Hepatocyte (in vitro differentiated cells): ENCODE data around the gene BCAS1.

Experiments
- EZH2 ChIP-seq: fragments of 200-600 bp; sonication (generic); IDR thresholded peaks from 2 replicates; pipeline ENCODE4 v1.6.1; 2016; ENCODE audit warnings: antibody characterized with exemption, mild to moderate bottlenecking, borderline replicate concordance
- TF ChIP-seq, protein P1 (sequence below): fragments of 200-600 bp; sonication (generic); IDR thresholded peaks from 2 replicates; pipeline ENCODE4 v1.5.1; 2016; ENCODE audit warnings: antibody characterized with exemption, mild to moderate bottlenecking; ENCODE audit not compliant: poor library complexity

DNA sequence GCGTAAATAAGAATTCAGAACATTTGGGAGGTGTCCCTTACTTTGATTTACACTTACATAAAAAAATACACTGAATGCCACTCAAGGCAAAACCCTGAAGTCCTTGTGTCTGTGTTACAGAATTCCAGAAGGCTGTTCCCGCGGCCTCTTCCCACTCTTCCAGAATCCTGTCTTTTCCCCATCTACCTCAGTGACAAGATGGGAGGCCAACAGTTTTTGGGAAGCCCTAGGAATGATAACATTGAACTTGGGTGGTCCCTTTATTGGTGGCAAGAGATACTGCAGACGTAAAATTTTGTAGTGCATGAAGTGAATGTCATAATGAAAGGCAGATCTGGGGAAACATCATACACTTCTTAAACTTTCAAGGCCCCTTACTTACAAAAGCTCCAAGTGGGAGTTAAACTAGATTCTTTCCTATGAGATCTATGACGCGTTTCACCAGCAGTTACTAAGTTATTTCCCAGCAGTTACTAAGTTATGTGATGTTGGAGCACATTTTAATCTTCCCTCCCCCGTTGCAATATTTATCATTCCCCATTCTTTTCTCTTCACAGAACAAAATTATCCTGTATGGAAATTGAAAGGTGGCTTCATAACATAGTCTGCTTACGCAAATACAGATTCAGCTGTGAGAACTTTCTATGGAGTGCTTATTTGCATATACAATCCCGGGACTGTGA lies 79.5 kb downstream of the BCAS1 start:
- TF ChIP-seq, protein P1, sequence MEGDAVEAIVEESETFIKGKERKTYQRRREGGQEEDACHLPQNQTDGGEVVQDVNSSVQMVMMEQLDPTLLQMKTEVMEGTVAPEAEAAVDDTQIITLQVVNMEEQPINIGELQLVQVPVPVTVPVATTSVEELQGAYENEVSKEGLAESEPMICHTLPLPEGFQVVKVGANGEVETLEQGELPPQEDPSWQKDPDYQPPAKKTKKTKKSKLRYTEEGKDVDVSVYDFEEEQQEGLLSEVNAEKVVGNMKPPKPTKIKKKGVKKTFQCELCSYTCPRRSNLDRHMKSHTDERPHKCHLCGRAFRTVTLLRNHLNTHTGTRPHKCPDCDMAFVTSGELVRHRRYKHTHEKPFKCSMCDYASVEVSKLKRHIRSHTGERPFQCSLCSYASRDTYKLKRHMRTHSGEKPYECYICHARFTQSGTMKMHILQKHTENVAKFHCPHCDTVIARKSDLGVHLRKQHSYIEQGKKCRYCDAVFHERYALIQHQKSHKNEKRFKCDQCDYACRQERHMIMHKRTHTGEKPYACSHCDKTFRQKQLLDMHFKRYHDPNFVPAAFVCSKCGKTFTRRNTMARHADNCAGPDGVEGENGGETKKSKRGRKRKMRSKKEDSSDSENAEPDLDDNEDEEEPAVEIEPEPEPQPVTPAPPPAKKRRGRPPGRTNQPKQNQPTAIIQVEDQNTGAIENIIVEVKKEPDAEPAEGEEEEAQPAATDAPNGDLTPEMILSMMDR, result no peak
- TF ChIP-seq EZH2, result no peak
